IMR-90 (cell line): ENCODE data around the gene PRKAG2. TPM values are rescaled to one million over a fixed set of nuclear protein-coding genes. Genes with fewer than 3 reads are reported as not detected.

Experiments
- ATAC-seq: fragments of 200-7000 bp; cut with Tn5 transposase; 2 replicates; pipeline ENCODE4 v1.9.1; 2020; ENCODE audit warnings: low read depth, mild to moderate bottlenecking, moderate library complexity
- BruUV-seq: library from RNA; stranded (reverse); fragments of 400-500 nt; replicated peaks from 2 replicates; lab custom pipeline; 2021; lab: Mats Ljungman, UMichigan
- CTCF ChIA-PET: fragments of 300-600 bp; formaldehyde crosslinking; extraction: SDS; loops from one replicate; lab custom pipeline; 2021; ENCODE audit warnings: antibody characterized with exemption; lab: Yijun Ruan, JAX
- POLR2A ChIA-PET: fragments of 300-600 bp; sonication (Branson Sonifier 250); formaldehyde crosslinking; loops from one replicate; lab custom pipeline; 2022; ENCODE audit warnings: antibody characterized with exemption; ENCODE audit not compliant: unreplicated experiment; lab: Charles Lee
- DNase-seq: peaks from one replicate; pipeline ENCODE4 v3.0.0; 2013
- H2AFZ ChIP-seq: replicated peaks from 2 replicates; pipeline ENCODE3; 2013; ENCODE audit warnings: low read length, mild to moderate bottlenecking; ENCODE audit not compliant: poor library complexity
- H2AK5ac ChIP-seq: 2 replicates; pipeline ENCODE4 v1.6.1; 2013; ENCODE audit warnings: low read depth, low read length, inconsistent platforms
- H2AK9ac ChIP-seq: replicated peaks from 2 replicates; pipeline ENCODE3; 2013; ENCODE audit warnings: mild to moderate bottlenecking, low read depth, low read length, moderate library complexity; ENCODE audit not compliant: poor library complexity
- H2BK120ac ChIP-seq: 2 replicates; pipeline ENCODE4 v1.6.1; 2013; ENCODE audit warnings: low read depth, low read length, inconsistent platforms
- H2BK15ac ChIP-seq: 3 replicates; pipeline ENCODE4 v1.6.1; 2013; ENCODE audit warnings: low read depth, low read length, inconsistent platforms
- H2BK20ac ChIP-seq: 2 replicates; pipeline ENCODE4 v1.6.1; 2013; ENCODE audit warnings: low read depth, mild to moderate bottlenecking, inconsistent platforms, low read length, moderate library complexity
- H2BK5ac ChIP-seq: 2 replicates; pipeline ENCODE4 v1.6.1; 2013; ENCODE audit warnings: mild to moderate bottlenecking, low read depth, low read length, inconsistent platforms; ENCODE audit not compliant: poor library complexity, severe bottlenecking
- H3K14ac ChIP-seq: replicated peaks from 2 replicates; pipeline ENCODE4 v1.6.1; 2013; ENCODE audit warnings: low read depth, low read length, inconsistent platforms
- H3K18ac ChIP-seq: 2 replicates; pipeline ENCODE4 v1.6.1; 2013; ENCODE audit warnings: low read depth, low read length, control low read depth
- H3K23ac ChIP-seq: 2 replicates; pipeline ENCODE4 v1.6.1; 2013; ENCODE audit warnings: low read depth, low read length, inconsistent platforms
- H3K27ac ChIP-seq: 2 replicates; pipeline ENCODE4 v1.5.1; 2013; ENCODE audit warnings: mild to moderate bottlenecking, control low read depth, low read length; ENCODE audit not compliant: insufficient read depth
- H3K27me3 ChIP-seq: 2 replicates; pipeline ENCODE4 v1.6.1; 2013; ENCODE audit warnings: low read length; ENCODE audit not compliant: control insufficient read depth, insufficient read depth
- H3K36me3 ChIP-seq: 2 replicates; pipeline ENCODE4 v1.6.1; 2013; ENCODE audit warnings: low read length, mixed read lengths; ENCODE audit not compliant: control insufficient read depth, insufficient read depth
- H3K4ac ChIP-seq: 2 replicates; pipeline ENCODE4 v1.6.1; 2013; ENCODE audit warnings: low read depth, low read length, inconsistent platforms
- H3K4me1 ChIP-seq: 2 replicates; pipeline ENCODE4 v1.6.1; 2013; ENCODE audit warnings: low read length, mixed read lengths; ENCODE audit not compliant: control insufficient read depth, insufficient read depth
- H3K4me2 ChIP-seq: 2 replicates; pipeline ENCODE4 v1.6.1; 2013; ENCODE audit warnings: low read depth, mild to moderate bottlenecking, control low read depth, low read length, moderate library complexity
- H3K4me3 ChIP-seq: 2 replicates; pipeline ENCODE4 v1.5.1; 2013; ENCODE audit warnings: low read depth, mild to moderate bottlenecking, control low read depth, low read length, moderate library complexity; ENCODE audit not compliant: insufficient read depth
- H3K56ac ChIP-seq: 2 replicates; pipeline ENCODE4 v1.6.1; 2013; ENCODE audit warnings: low read length, inconsistent platforms; ENCODE audit not compliant: insufficient read depth; ENCODE audit errors: extremely low read depth
- H3K79me1 ChIP-seq, 2 experiments: 2 replicates each; pipeline ENCODE4 v1.6.1; 2013; ENCODE audit warnings: low read length in 2 of 2, inconsistent platforms in 1 of 2, low read depth in 1 of 2
- H3K9ac ChIP-seq: 2 replicates; pipeline ENCODE4 v1.6.1; 2013; ENCODE audit warnings: low read depth, low read length, control low read depth
- H3K9me1 ChIP-seq: 2 replicates; pipeline ENCODE4 v1.6.1; 2013; ENCODE audit warnings: low read length, inconsistent platforms; ENCODE audit not compliant: insufficient read depth
- H3K9me3 ChIP-seq: 2 replicates; pipeline ENCODE4 v1.6.1; 2013; ENCODE audit warnings: low read length; ENCODE audit not compliant: control insufficient read depth, insufficient read depth
- H4K20me1 ChIP-seq: 2 replicates; pipeline ENCODE4 v1.6.1; 2013; ENCODE audit warnings: low read length, inconsistent platforms; ENCODE audit not compliant: insufficient read depth
- H4K5ac ChIP-seq: 2 replicates; pipeline ENCODE4 v1.6.1; 2013; ENCODE audit warnings: mild to moderate bottlenecking, low read depth, low read length, control low read depth
- H4K8ac ChIP-seq, 2 experiments: 2 replicates each; pipeline ENCODE4 v1.6.1; 2013; ENCODE audit warnings: low read depth in 2 of 2, low read length in 2 of 2, control low read depth in 1 of 2, inconsistent platforms in 1 of 2
- H4K91ac ChIP-seq: 2 replicates; pipeline ENCODE4 v1.6.1; 2013; ENCODE audit warnings: low read depth, low read length, inconsistent platforms; ENCODE audit not compliant: insufficient read depth
- BHLHE40 ChIP-seq: fragments of 150-350 bp; IDR thresholded peaks from 2 replicates; pipeline ENCODE4 v1.6.1; 2016; ENCODE audit warnings: mild to moderate bottlenecking, low read depth, low read length
- CEBPB ChIP-seq: IDR thresholded peaks from 2 replicates; pipeline ENCODE4 v1.6.1; 2012; ENCODE audit warnings: low read depth, low read length, improper control_type of control experiment
- CHD1 ChIP-seq: IDR thresholded peaks from 2 replicates; pipeline ENCODE4 v1.6.1; 2012; ENCODE audit warnings: low read depth, low read length, improper control_type of control experiment
- FOS ChIP-seq: fragments of 150-350 bp; IDR thresholded peaks from 2 replicates; pipeline ENCODE4 v1.6.1; 2016; ENCODE audit warnings: low read depth, low read length
- NFE2L2 ChIP-seq: fragments of 150-350 bp; IDR thresholded peaks from 2 replicates; pipeline ENCODE4 v1.6.1; 2016; ENCODE audit warnings: low read depth, mild to moderate bottlenecking, low read length
- POLR2A ChIP-seq: IDR thresholded peaks from 2 replicates; pipeline ENCODE4 v1.6.1; 2012; ENCODE audit warnings: mild to moderate bottlenecking, low read depth, low read length
- RAD21 ChIP-seq: IDR thresholded peaks from 2 replicates; pipeline ENCODE4 v1.6.1; 2012; ENCODE audit warnings: low read length, improper control_type of control experiment
- RCOR1 ChIP-seq: IDR thresholded peaks from 2 replicates; pipeline ENCODE4 v1.6.1; 2012; ENCODE audit warnings: mild to moderate bottlenecking, low read length, improper control_type of control experiment; ENCODE audit not compliant: insufficient replicate concordance
- SMC3 ChIP-seq: fragments of 150-350 bp; IDR thresholded peaks from 2 replicates; pipeline ENCODE4 v1.6.1; 2016; ENCODE audit warnings: low read depth, mild to moderate bottlenecking, antibody characterized with exemption, low read length, moderate library complexity
- WGBS, 2 experiments: methylation state at CpG; one replicate each; pipeline versions ENCODE4 v1.1.5 to v1.1.7; 2013; ENCODE audit warnings: missing lambda C conversion rate in 2 of 2; ENCODE audit not compliant: insufficient read length in 1 of 2; ENCODE audit errors: extremely low coverage in 2 of 2; 5-methylcytosine and 5-hydroxymethylcytosine counted together
- dilution Hi-C: fragments of 300-500 bp; cut with HindIII; formaldehyde crosslinking; loops from one replicate; pipeline ENCODE4 v1.14.3; 2018; ENCODE audit warnings: low sequenced_read_pairs; ENCODE audit not compliant: unreplicated experiment
- in situ Hi-C: fragments of 300-500 bp; cut with MboI; formaldehyde crosslinking; loops from 3 replicates; pipeline ENCODE4 v1.14.3; 2019; ENCODE audit warnings: low sequenced_read_pairs, inconsistent platforms, mixed read lengths
- intact Hi-C: fragments of 100-400 bp; cut with micrococcal nuclease; formaldehyde crosslinking; loops from 2 replicates; pipeline ENCODE4 v1.10.0; 2022
- polyA plus RNA-seq, 3 experiments: library from polyadenylated mRNA; depleted of rRNA; stranded (reverse); fragments of >200 nt; gene quantifications; 2 replicates each; pipeline ENCODE4 v1.2.3, GENCODE V29; 2012; ENCODE audit warnings: low replicate concordance in 1 of 3
- total RNA-seq: library from RNA; depleted of rRNA; stranded (reverse); fragments of >200 nt; gene quantifications from 2 replicates; pipeline ENCODE4 v1.2.3, GENCODE V29; 2012
- TF ChIP-seq, protein P1 (sequence below): fragments of 150-350 bp; IDR thresholded peaks from 2 replicates; pipeline ENCODE4 v1.6.1; 2016; ENCODE audit warnings: low read depth, mild to moderate bottlenecking, low read length, moderate library complexity, borderline replicate concordance
- TF ChIP-seq, protein P2 (sequence below): fragments of 150-350 bp; IDR thresholded peaks from 2 replicates; pipeline ENCODE4 v1.6.1; 2017; ENCODE audit warnings: mild to moderate bottlenecking, antibody characterized with exemption, low read length, low read depth
- TF ChIP-seq, protein P3 (sequence below): conservative IDR thresholded peaks from 2 replicates; pipeline ENCODE4 v1.5.1; 2012; ENCODE audit warnings: mild to moderate bottlenecking, low read depth, low read length, improper control_type of control experiment

PRKAG2 gene
- total and polyA plus RNA-seq, 2 of the 4 experiments (the other 2 are of a cell fraction) = 15.4 to 21.6 TPM

DNA sequence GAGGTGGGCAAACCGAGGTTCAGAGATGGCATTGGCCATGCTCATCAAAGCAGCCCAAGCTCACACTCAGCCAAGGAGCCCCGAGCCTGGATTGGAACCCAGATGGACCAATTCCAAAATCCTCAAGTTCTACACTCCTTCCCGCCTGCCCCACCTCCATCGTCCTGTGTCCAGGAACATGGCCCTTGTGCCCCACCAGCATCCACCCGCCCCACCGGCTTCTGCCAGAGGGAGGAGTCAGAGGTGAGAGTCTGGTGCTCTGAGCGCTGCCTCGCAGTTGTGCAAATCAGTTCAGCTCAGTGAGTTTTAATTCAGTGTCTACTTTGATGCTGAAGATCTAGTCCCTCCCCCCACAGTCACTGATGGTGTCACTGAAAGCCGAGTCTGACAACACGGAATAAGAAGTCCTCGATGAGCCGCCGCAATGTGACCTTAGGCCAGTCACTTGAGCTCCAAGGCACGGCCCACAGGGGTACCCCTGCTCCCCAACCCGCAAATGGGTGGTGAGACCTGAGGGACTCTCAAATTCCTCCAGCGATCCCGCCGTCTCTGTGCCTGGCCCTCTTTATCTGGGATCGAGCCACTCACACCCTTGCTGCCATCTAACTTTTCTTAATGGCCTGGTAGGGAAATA is 26.3 kb downstream of the PRKAG2 start:
- BruUV-seq = no TSS peak
- no peak overlapping the region for H2BK20ac ChIP-seq
- no peak overlapping the region for H3K9ac ChIP-seq
- in situ Hi-C loops (no loop called here), dilution Hi-C loops (no loop called here), intact Hi-C loops (no loop called here)
- H3K9me1 ChIP-seq = no peaks in the 10 kb centered on the region
- no peaks in the 10 kb centered on the region for H3K4me1 ChIP-seq
- no peak overlapping the region for H2AK5ac ChIP-seq
- no peak overlapping the region for H3K4me2 ChIP-seq
- H3K36me3 ChIP-seq = no peaks in the 10 kb centered on the region
- no peak overlapping the region for H3K14ac ChIP-seq
- TF ChIP-seq CHD1 (no peak), RAD21 (no peak), NFE2L2 (no peak), BHLHE40 (no peak), FOS (no peak), POLR2A (no peak), SMC3 (no peak), CEBPB (no peak), RCOR1 (no peak)
- TF ChIP-seq, protein P1, sequence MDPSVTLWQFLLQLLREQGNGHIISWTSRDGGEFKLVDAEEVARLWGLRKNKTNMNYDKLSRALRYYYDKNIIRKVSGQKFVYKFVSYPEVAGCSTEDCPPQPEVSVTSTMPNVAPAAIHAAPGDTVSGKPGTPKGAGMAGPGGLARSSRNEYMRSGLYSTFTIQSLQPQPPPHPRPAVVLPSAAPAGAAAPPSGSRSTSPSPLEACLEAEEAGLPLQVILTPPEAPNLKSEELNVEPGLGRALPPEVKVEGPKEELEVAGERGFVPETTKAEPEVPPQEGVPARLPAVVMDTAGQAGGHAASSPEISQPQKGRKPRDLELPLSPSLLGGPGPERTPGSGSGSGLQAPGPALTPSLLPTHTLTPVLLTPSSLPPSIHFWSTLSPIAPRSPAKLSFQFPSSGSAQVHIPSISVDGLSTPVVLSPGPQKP = no peak
- TF ChIP-seq, protein P2, sequence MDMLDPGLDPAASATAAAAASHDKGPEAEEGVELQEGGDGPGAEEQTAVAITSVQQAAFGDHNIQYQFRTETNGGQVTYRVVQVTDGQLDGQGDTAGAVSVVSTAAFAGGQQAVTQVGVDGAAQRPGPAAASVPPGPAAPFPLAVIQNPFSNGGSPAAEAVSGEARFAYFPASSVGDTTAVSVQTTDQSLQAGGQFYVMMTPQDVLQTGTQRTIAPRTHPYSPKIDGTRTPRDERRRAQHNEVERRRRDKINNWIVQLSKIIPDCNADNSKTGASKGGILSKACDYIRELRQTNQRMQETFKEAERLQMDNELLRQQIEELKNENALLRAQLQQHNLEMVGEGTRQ = no peak
- TF ChIP-seq, protein P3, sequence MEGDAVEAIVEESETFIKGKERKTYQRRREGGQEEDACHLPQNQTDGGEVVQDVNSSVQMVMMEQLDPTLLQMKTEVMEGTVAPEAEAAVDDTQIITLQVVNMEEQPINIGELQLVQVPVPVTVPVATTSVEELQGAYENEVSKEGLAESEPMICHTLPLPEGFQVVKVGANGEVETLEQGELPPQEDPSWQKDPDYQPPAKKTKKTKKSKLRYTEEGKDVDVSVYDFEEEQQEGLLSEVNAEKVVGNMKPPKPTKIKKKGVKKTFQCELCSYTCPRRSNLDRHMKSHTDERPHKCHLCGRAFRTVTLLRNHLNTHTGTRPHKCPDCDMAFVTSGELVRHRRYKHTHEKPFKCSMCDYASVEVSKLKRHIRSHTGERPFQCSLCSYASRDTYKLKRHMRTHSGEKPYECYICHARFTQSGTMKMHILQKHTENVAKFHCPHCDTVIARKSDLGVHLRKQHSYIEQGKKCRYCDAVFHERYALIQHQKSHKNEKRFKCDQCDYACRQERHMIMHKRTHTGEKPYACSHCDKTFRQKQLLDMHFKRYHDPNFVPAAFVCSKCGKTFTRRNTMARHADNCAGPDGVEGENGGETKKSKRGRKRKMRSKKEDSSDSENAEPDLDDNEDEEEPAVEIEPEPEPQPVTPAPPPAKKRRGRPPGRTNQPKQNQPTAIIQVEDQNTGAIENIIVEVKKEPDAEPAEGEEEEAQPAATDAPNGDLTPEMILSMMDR = no peak
- ATAC-seq (no peak), DNase-seq (no peak)
- no peak overlapping the region for H3K56ac ChIP-seq
- no peaks in the 10 kb centered on the region for H3K79me1 ChIP-seq
- no peak overlapping the region for H2AFZ ChIP-seq
- no peak overlapping the region for H3K27ac ChIP-seq
- H4K20me1 ChIP-seq = no peaks in the 10 kb centered on the region
- H3K23ac ChIP-seq = no peak overlapping the region
- no peak overlapping the region for H2BK5ac ChIP-seq
- H2AK9ac ChIP-seq = no peak overlapping the region
- H4K91ac ChIP-seq = no peak overlapping the region
- H3K27me3 ChIP-seq = peaks cover 22% of the 10 kb centered on the region
- H3K4ac ChIP-seq = no peak overlapping the region
- ChIA-PET CTCF (interaction anchor here (0.6 kb wide), 1 partner anchor 11 kb away, joined by 3 read pairs; no protein-coding TSS in a partner anchor), POLR2A (no interaction called here)
- no peak overlapping the region for H4K8ac ChIP-seq
- H2BK120ac ChIP-seq = no peak overlapping the region
- no peak overlapping the region for H4K5ac ChIP-seq
- no peak overlapping the region for H3K18ac ChIP-seq
- WGBS, 2 experiments = 60% methylated on average over 1 of the region's 19 CpGs; no CpG with 5 or more reads in 1 of the 2 experiments
- H3K4me3 ChIP-seq = no peak overlapping the region
- no peak overlapping the region for H2BK15ac ChIP-seq
- no peaks in the 10 kb centered on the region for H3K9me3 ChIP-seq
